ENCODE measurements around the gene ANK3.

ANK3 gene

DNA sequence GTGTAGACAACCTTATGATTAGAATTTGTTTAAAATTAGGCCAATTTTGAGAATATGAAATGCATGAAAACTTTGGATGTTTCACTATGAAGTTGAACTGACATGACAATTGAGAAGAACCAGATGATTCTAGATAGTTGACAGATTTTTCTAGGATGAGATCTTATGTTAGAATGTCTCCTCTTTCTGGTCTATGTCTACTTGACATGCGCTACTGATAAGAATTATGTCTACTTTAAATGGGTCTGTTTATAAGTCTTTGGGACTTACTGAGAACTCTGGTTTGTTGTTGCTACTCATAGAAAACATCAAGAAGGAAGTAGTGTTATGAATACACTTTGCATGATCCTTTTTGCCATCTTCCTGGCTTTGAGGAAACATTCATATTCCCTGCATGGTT, 255.1 kb downstream of the ANK3 start:
- no peak for DNase-seq

- no peak for DNase-seq
Measured at GRCh38 chr10:60130130-60130579, 259.5 kb downstream of the ANK3 start.

DNA sequence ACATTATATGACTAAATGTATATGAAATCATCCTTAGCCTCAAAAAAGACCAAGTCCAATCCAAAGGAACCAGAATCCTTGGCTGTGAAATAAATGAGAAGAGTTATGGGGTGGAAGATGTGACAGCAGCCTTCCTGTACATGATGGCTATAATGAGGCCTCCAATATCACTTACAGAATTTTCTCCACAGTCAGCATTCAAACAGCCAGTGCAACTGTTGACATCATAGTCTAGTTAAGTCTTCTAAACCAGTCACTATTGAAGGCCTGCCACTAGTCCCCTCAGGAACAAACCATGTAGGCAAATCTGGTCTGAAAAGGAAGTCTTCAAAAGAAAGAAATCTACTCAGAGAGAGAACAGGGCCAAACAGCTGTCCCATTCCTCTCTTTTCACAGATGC, 263.8 kb downstream of the ANK3 start:
- no peak for DNase-seq

DNA sequence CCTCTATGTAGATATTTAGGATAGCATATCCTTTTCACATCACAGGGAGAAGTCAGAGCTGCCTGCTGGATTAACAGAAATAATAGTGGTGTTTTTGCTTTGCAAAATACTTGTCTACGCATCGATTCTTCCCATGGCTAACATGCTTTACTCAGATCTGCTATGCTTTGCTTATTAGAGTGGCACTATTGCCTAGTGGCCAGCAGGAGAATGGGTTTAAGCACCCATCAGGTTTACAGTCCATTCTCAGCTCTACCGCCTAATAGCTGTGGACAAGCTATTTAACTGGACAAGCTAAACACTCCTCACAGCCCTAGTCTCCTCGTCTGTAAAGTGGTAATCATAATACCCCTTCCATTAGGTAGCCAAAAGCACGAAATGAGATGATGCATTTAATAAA, 265.1 kb downstream of the ANK3 start:
- no peak for DNase-seq

DNA sequence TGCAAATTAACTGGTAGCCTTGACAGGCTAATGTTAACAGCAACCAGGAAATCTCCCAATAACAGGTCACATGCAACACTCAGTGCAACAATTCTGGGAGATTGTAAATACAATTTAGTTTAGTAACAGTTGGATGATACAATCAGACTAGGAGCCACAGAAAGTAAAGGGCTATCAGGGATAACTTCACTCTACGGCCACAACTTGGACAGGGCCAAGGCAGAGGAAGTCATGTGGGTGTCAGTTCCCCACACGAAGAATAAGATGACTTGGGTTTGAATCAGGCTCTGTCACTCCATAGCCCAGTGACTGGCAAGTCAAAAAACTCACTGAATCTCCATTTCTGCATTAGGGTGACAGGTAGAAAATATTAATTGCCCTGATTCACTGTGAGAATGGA, 266.0 kb downstream of the ANK3 start:
- DNase-seq = no peak

GRCh38 chr10:60123172-60123571, 266.5 kb downstream of the ANK3 start:
- peak; percentile 80 for DNase-seq

DNA sequence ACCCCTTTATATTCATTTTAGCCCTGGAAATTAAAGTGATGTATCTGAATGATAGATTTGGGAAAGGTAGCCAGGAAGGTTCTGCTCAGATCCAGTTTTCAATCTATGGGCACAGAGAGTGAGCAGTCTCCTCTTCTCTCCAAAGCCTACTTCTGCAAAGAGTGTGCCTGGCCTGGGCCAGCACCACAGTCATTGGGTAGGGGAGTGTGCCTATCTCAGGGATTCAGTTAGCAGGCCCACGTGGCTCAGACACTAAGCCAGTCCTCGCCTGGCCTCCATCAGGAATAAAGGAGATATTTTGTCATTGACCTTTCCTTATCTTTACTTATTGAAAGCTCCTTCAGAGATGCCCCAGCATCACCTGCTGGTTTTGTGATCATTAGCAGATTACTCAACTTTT, 267.5 kb downstream of the ANK3 start:
- no peak for DNase-seq

DNA sequence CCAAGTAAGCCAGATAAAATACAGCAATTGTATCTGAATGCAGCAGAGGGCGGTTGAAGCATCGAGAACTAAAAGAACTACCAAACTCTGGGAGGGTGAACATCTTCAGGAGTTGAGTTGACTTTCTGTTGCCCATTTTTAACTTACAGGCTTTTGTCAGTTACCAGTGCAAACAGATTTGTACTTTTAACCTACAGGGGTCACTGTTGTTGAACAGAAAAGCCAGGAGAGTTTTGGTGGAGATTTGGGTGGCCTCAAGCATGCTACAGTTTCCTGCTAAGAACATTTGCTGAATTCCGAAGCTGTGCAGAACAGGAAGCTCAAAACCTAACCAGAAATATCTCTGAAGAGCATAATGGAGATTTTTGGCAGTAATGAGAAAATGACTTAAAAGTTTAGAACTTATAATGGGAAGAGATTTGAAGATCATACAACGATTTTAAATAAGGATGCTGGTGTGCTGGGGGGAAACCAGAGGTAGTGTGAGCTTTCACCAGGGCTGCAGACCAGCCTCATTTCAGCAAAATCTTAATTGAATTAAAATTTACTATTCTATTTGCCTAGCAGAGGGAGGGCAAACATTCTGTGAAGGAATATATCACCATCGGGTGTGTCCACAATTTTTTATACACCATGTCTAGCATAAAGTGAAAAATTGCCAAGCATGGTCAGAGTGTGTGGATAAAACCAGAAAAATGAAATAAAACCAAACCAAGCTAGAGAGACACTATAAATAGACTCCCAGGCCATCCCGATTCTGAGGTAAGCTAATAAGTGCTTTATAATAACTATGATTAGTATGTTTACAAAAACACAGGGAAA, 274.7 kb downstream of the ANK3 start:
- peak; percentile 82 for DNase-seq

DNA sequence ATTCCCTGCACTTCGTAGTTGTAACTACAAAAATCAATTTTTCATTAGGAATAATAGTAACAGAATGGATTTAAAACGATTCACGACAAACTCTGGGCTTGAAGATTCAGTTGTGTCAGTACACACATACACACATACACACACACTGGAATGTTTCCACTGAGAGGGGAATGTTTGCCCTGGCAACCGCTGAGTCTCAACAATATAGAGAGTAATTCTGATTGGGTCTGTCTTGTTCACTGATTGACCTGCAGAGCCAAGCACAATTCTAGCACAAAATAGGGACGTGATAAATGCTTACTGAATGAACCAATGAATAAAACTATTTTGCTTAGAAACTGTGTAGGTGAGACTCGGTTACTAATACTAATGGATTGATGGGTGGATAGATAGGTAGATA, 278.9 kb downstream of the ANK3 start:
- DNase-seq = no peak

DNA sequence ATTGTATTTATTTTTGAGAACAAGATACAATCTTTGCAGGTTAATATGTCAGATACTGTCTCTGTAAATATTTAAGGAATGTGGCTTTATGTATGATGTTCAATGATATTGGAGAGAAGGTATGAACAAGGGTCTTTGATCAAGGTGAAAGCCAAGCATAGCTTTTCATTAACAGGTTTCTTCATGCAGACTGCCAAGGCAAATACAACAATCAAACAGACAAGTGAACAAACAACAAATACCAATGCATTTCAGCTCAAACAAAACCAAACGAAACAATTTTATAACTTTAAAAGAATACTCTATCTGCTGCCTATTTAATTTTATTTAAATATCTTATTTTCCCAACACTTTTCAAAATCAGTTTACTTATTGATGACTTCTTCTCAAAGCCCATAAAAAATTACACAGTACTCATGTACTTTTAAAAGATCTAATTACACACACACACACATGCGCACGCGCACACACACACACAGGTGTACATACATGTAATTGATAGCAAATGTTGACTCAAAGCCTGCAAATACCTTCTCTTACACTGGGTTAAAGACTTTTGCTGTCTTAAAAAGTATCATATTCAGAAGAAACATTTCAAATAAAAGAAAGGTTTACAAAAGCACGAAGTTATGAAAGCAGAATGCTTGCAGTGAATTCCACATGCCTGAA, 282.2 kb downstream of the ANK3 start:
- no peak for DNase-seq

- DNase-seq = peak; percentile 54
Measured at GRCh38 chr10:60105295-60105695, 284.4 kb downstream of the ANK3 start.

- no peak for DNase-seq
Measured at GRCh38 chr10:60101821-60102220, 287.9 kb downstream of the ANK3 start.

- peak; percentile 62 for DNase-seq
Measured at GRCh38 chr10:60099998-60100747, 289.5 kb downstream of the ANK3 start.

DNA sequence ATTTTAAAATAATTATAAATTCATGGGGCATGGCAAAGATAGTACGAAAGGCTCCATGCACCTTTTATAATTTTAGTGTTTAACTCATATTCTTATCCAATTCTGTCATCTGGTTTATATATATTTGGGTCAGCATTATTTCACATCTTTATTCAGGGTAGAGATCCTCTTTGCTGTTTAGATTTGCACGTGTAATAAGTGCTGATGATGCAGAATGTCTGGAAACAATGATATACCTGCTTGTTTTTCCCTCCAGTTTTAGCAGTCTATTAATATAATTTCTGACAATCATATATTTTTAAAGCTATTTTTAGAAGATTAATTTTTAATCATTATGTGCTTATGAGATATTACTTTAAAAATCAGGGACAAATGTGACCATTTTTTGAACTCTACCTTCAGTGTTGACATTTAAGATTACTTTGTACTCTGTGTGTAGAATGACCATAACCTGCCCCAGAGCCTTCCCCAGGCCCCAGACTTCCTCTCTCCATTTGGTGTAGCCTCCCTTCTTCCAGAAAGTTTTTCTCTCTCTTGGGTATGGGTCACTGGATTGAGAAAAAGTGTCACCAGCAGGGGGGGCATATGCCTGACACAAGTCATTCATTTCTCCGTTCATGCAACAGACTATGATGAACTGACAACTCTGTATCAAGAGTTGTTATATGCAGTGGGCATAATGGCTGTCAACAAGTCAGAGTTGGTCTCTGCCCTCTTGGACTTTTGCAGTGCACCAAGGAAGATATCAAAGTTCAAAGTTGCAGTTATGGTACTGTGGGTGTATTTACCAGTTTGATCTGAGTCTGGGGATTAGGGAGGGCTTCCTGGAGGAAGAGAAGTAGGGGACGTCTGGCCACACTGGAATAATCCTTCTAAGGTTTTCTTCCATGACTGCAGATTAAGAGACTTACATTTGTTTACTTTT, 290.7 kb downstream of the ANK3 start:
- no peak for DNase-seq

GRCh38 chr10:60096761-60097513, 292.7 kb downstream of the ANK3 start:
- DNase-seq = no peak

- no peak for DNase-seq
Measured at GRCh38 chr10:60093317-60093716, 296.4 kb downstream of the ANK3 start.

DNA sequence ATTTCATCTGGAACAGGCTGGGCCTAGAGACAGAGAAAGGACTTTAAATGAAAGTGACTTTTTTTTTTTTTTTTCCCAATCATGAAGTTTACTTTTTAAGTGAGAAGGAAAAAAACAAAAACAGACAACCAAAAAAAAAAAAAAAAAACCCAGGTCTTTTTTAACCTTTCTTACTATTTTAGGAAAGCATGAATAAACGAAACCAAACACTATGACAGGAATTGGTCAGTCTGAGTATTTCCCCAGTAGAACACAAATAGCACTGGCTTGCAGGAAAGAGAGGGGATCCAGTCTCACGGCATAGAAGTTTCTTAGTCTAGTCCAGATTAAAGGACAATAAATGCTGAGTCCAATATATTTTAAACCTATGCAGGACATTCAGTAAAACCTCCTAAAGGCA, 302.8 kb downstream of the ANK3 start:
- DNase-seq = no peak

DNA sequence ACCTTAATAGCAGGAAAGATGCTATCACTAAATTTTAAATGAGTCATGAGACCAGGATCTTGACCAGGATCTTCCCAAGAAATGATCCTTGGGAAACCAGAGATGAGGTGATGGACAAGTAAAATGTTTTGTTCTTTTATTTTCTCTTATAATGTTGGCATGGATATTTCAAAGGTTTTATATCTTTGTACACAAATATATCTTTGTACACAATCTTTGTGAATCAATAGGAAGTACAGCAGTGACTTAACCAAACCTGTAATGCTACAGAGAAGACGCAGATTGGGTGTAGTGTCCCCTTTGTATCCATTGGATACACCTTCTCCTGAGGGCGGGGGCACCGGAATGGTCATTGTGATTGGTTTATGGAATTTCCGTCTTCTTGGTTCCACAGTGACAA, 303.3 kb downstream of the ANK3 start:
- DNase-seq = no peak

GRCh38 chr10:60082744-60083344, 306.8 kb downstream of the ANK3 start:
- no peak for DNase-seq

DNA sequence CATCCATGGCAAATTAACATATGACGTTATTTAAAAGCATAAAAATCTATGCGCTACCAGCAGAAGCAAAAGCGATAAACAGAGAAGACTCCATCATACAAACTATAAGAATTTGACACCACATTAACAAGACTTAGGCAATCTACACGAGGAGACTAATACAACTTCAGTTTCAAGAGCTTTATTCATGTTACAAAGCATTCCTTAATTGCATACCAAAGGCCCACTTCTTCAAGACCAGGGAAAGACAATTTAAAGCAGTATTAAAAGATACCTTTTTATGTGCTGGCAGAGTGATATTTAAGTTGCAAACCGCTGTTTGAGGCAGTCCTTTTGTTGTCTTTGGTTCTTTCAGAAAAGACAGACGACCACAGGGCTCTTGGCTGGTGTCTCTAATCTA, 307.3 kb downstream of the ANK3 start:
- DNase-seq = no peak

Data from fibroblast of skin of right biceps (primary cell).